H9 (cell line): ENCODE measurements around the gene HAUS8. TPM values are rescaled to one million over a fixed set of nuclear protein-coding genes. Genes with fewer than 3 reads are reported as not detected.

Source experiments
- DNase-seq: peaks from one replicate; pipeline ENCODE4 v3.0.0-alpha.2; 2017
- H2AFZ ChIP-seq: one replicate; pipeline ENCODE4 v1.6.1; 2013; ENCODE audit warnings: mild to moderate bottlenecking, low read length, control low read depth, moderate library complexity
- H2AK5ac ChIP-seq: 2 replicates; pipeline ENCODE4 v1.6.1; 2013; ENCODE audit warnings: low read length, control low read depth, mixed read lengths; ENCODE audit not compliant: insufficient read length
- H2BK120ac ChIP-seq: one replicate; pipeline ENCODE4 v1.6.1; 2013; ENCODE audit warnings: low read depth, mild to moderate bottlenecking, low read length, control low read depth, inconsistent platforms; ENCODE audit not compliant: poor library complexity, severe bottlenecking
- H2BK12ac ChIP-seq: 2 replicates; pipeline ENCODE4 v1.6.1; 2013; ENCODE audit warnings: low read length, control low read depth, mixed read lengths, low read depth; ENCODE audit not compliant: insufficient read length
- H2BK15ac ChIP-seq: 2 replicates; pipeline ENCODE4 v1.6.1; 2013; ENCODE audit warnings: low read depth, low read length, control low read depth
- H2BK20ac ChIP-seq: one replicate; pipeline ENCODE4 v1.6.1; 2013; ENCODE audit warnings: low read depth, mild to moderate bottlenecking, low read length, control low read depth, inconsistent platforms; ENCODE audit not compliant: poor library complexity, severe bottlenecking
- H2BK5ac ChIP-seq: 2 replicates; pipeline ENCODE4 v1.6.1; 2013; ENCODE audit warnings: low read length, control low read depth, mixed read lengths; ENCODE audit not compliant: insufficient read length
- H3K14ac ChIP-seq: 2 replicates; pipeline ENCODE4 v1.6.1; 2013; ENCODE audit warnings: low read length, control low read depth; ENCODE audit not compliant: insufficient read depth
- H3K18ac ChIP-seq: 2 replicates; pipeline ENCODE4 v1.6.1; 2013; ENCODE audit warnings: low read depth, mild to moderate bottlenecking, mixed read lengths, low read length, control low read depth; ENCODE audit not compliant: insufficient read length
- H3K23ac ChIP-seq: 2 replicates; pipeline ENCODE4 v1.6.1; 2013; ENCODE audit warnings: low read length, control low read depth, mixed read lengths, low read depth; ENCODE audit not compliant: insufficient read length
- H3K23me2 ChIP-seq: 2 replicates; pipeline ENCODE4 v1.6.1; 2013; ENCODE audit warnings: low read depth, mild to moderate bottlenecking, mixed read lengths, low read length, control low read depth; ENCODE audit not compliant: insufficient read length, poor library complexity, severe bottlenecking
- H3K27ac ChIP-seq: 2 replicates; pipeline ENCODE4 v1.5.1; 2013; ENCODE audit warnings: low read length, control low read depth, mixed read lengths, low read depth; ENCODE audit not compliant: insufficient read length
- H3K27me3 ChIP-seq: 2 replicates; pipeline ENCODE4 v1.6.1; 2013; ENCODE audit warnings: low read length, control low read depth, inconsistent platforms; ENCODE audit not compliant: insufficient read depth
- H3K4ac ChIP-seq: 2 replicates; pipeline ENCODE4 v1.6.1; 2013; ENCODE audit warnings: low read depth, mild to moderate bottlenecking, control low read depth, inconsistent platforms, low read length, moderate library complexity
- H3K4me1 ChIP-seq: 2 replicates; pipeline ENCODE4 v1.6.1; 2013; ENCODE audit warnings: low read length, control low read depth, inconsistent platforms; ENCODE audit not compliant: insufficient read depth
- H3K4me2 ChIP-seq: 2 replicates; pipeline ENCODE4 v1.6.1; 2013; ENCODE audit warnings: low read length, control low read depth, mixed read lengths; ENCODE audit not compliant: insufficient read length, insufficient read depth
- H3K56ac ChIP-seq: 2 replicates; pipeline ENCODE4 v1.6.1; 2013; ENCODE audit warnings: low read depth, mild to moderate bottlenecking, mixed read lengths, low read length, control low read depth; ENCODE audit not compliant: insufficient read length
- H3K79me1 ChIP-seq: 2 replicates; pipeline ENCODE4 v1.6.1; 2013; ENCODE audit warnings: low read depth, mild to moderate bottlenecking, moderate library complexity, low read length, control low read depth, inconsistent platforms; ENCODE audit not compliant: insufficient read depth, poor library complexity, severe bottlenecking
- H3K79me2 ChIP-seq: 2 replicates; pipeline ENCODE4 v1.6.1; 2013; ENCODE audit warnings: low read length, control low read depth, inconsistent platforms; ENCODE audit not compliant: insufficient read depth
- H3K9ac ChIP-seq: 2 replicates; pipeline ENCODE4 v1.6.1; 2013; ENCODE audit warnings: low read length, control low read depth, mixed read lengths; ENCODE audit not compliant: insufficient read length; ENCODE audit errors: extremely low read depth
- H3K9me3 ChIP-seq: one replicate; pipeline ENCODE4 v1.6.1; 2013; ENCODE audit warnings: low read depth, low read length, inconsistent platforms; ENCODE audit not compliant: control insufficient read depth
- H3T11ph ChIP-seq: one replicate; pipeline ENCODE4 v1.6.1; 2013; ENCODE audit warnings: mild to moderate bottlenecking, low read length, control low read depth, inconsistent platforms
- H4K20me1 ChIP-seq: one replicate; pipeline ENCODE4 v1.6.1; 2013; ENCODE audit not compliant: control insufficient read depth, insufficient read length, insufficient read depth
- H4K5ac ChIP-seq: 2 replicates; pipeline ENCODE4 v1.6.1; 2013; ENCODE audit warnings: low read depth, mild to moderate bottlenecking, mixed read lengths, low read length, control low read depth; ENCODE audit not compliant: insufficient read length
- H4K8ac ChIP-seq: replicated peaks from 2 replicates; pipeline ENCODE4 v1.6.1; 2013; ENCODE audit warnings: low read length, control low read depth, mixed read lengths, low read depth; ENCODE audit not compliant: insufficient read length
- H4K91ac ChIP-seq: 2 replicates; pipeline ENCODE4 v1.6.1; 2013; ENCODE audit warnings: low read depth, mild to moderate bottlenecking, moderate library complexity, mixed read lengths, low read length, control low read depth; ENCODE audit not compliant: insufficient read length
- H3K27ac Mint-ChIP-seq, 3 experiments: 2 replicates in 2 of 3; 3 replicates in 1 of 3; pipeline ENCODE4 v1.8.0; 2020 to 2021; ENCODE audit warnings: mixed read lengths in 3 of 3, mild to moderate bottlenecking in 1 of 3, moderate library complexity in 1 of 3
- H3K27me3 Mint-ChIP-seq: 2 replicates; pipeline ENCODE4 v1.8.0; 2021; ENCODE audit warnings: low read depth, mild to moderate bottlenecking, moderate library complexity, mixed read lengths
- H3K36me3 Mint-ChIP-seq, 3 experiments: 2 replicates in 2 of 3; 3 replicates in 1 of 3; pipeline ENCODE4 v1.8.0; 2020 to 2021; ENCODE audit warnings: low read depth in 3 of 3, mixed read lengths in 3 of 3; ENCODE audit not compliant: insufficient read depth in 1 of 3
- H3K4me1 Mint-ChIP-seq, 2 experiments: 2 replicates each; pipeline ENCODE4 v1.8.0; 2020; ENCODE audit warnings: mixed read lengths in 2 of 2
- H3K4me3 Mint-ChIP-seq, 2 experiments: 2 replicates in 1 of 2; 3 replicates in 1 of 2; pipeline ENCODE4 v1.8.0; 2020 to 2021; ENCODE audit warnings: mild to moderate bottlenecking in 2 of 2, mixed read lengths in 2 of 2, moderate library complexity in 1 of 2
- H3K9me3 Mint-ChIP-seq, 2 experiments: 2 replicates in 1 of 2; 3 replicates in 1 of 2; pipeline ENCODE4 v1.8.0; 2020; ENCODE audit warnings: mild to moderate bottlenecking in 2 of 2, mixed read lengths in 2 of 2, moderate library complexity in 1 of 2
- CTCF ChIP-seq: fragments of 200-600 bp; sonication (generic); conservative IDR thresholded peaks from 3 replicates; pipeline ENCODE4 v1.8.0; 2021; ENCODE audit warnings: antibody characterized with exemption, mild to moderate bottlenecking
- WGBS: extraction: QIAGEN DNeasy Blood & Tissue Kit; methylation state at CpG from one replicate; pipeline ENCODE4 v1.1.7; 2013; ENCODE audit warnings: missing lambda C conversion rate, low lambda C conversion rate, mixed read lengths; ENCODE audit not compliant: insufficient read length; ENCODE audit errors: extremely low coverage; 5-methylcytosine and 5-hydroxymethylcytosine counted together
- total RNA-seq: library from RNA; stranded (reverse); gene quantifications from 2 replicates; pipeline ENCODE4 v1.2.1, GENCODE V29; 2021

The HAUS8 gene
- total RNA-seq, 1 experiment from 2014 or later: 27.8 TPM

- H3K27me3 Mint-ChIP-seq: no peaks in the 10 kb centered on the region
- Histone ChIP-seq H3K9ac (no peak overlapping the region), H4K8ac (no peak overlapping the region), H3K56ac (no peak overlapping the region), H3K79me2 (no peaks in the 10 kb centered on the region), H3K27ac (no peak overlapping the region), H3K23ac (no peak overlapping the region), H3K27me3 (no peaks in the 10 kb centered on the region), H4K91ac (no peak overlapping the region), H3K14ac (no peak overlapping the region), H3K23me2 (no peaks in the 10 kb centered on the region), H2BK12ac (no peak overlapping the region), H2AK5ac (no peak overlapping the region), H2AFZ (no peak overlapping the region), H3K4me1 (no peaks in the 10 kb centered on the region), H2BK5ac (no peak overlapping the region), H2BK20ac (no peak overlapping the region), H3K4me2 (no peak overlapping the region), H2BK15ac (no peak overlapping the region), H3K9me3 (peaks cover 19% of the 10 kb centered on the region), H2BK120ac (no peak overlapping the region), H4K5ac (no peak overlapping the region), H3K18ac (no peak overlapping the region), H3T11ph (no peak overlapping the region), H4K20me1 (no peaks in the 10 kb centered on the region), H3K79me1 (no peaks in the 10 kb centered on the region), H3K4ac (no peak overlapping the region)
- no CpG with 5 or more reads among the region's 5 CpGs for WGBS
- H3K36me3 Mint-ChIP-seq: peaks cover 38 to 82% (median 77%) of the 10 kb centered on the region in 3 experiments
- no peaks in the 10 kb centered on the region for H3K9me3 Mint-ChIP-seq
- H3K4me1 Mint-ChIP-seq: peaks cover 8 to 14% of the 10 kb centered on the region in 2 experiments; a peak in 3 of 4 replicates
- TF ChIP-seq CTCF: no peak
- no peak for DNase-seq
- no peak overlapping the region for H3K4me3 Mint-ChIP-seq
- no peak overlapping the region for H3K27ac Mint-ChIP-seq
These were observed 20.5 kb downstream of the HAUS8 start for GRCh38 chr19:17054746-17055145.
